Fibroblast of mammary gland (primary cell): ENCODE data around the gene LCP2.

Experiments used
- DNase-seq: peaks from one replicate; pipeline ENCODE4 v3.0.0-alpha.2; 2010; ENCODE audit warnings: low read depth
- H3K4me3 ChIP-seq: 2 replicates; pipeline ENCODE4 v1.5.1; 2011; ENCODE audit warnings: low read depth, mild to moderate bottlenecking, low read length, moderate library complexity; ENCODE audit not compliant: control insufficient read depth
- TF ChIP-seq, protein P1 (sequence below): conservative IDR thresholded peaks from 2 replicates; pipeline ENCODE4 v1.5.1; 2011; ENCODE audit warnings: low read depth, low read length, inconsistent platforms; ENCODE audit not compliant: control insufficient read depth, insufficient read depth

Gene LCP2

DNA sequence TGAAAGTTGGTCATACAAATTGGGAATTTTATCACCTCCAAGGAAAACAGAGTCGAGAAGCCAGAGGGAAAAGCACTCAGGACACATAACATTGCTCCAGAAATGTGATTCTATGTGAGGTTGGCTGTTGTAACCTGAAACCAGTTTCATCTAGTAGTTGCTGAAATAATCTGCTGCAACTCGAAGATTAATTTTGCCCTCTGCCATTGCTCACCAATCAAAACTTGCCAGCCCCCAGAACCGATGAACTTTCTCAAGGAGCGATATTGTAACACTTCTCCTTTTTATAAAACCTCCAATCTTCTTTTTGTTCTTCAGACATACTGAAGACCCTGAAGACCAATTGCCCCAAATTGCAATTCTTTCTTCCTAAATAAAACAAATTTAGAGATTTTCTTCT lies 33.7 kb downstream of the LCP2 start:
- DNase-seq = no peak
- TF ChIP-seq, protein P1, sequence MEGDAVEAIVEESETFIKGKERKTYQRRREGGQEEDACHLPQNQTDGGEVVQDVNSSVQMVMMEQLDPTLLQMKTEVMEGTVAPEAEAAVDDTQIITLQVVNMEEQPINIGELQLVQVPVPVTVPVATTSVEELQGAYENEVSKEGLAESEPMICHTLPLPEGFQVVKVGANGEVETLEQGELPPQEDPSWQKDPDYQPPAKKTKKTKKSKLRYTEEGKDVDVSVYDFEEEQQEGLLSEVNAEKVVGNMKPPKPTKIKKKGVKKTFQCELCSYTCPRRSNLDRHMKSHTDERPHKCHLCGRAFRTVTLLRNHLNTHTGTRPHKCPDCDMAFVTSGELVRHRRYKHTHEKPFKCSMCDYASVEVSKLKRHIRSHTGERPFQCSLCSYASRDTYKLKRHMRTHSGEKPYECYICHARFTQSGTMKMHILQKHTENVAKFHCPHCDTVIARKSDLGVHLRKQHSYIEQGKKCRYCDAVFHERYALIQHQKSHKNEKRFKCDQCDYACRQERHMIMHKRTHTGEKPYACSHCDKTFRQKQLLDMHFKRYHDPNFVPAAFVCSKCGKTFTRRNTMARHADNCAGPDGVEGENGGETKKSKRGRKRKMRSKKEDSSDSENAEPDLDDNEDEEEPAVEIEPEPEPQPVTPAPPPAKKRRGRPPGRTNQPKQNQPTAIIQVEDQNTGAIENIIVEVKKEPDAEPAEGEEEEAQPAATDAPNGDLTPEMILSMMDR = no peak
- no peak overlapping the region for H3K4me3 ChIP-seq

DNA sequence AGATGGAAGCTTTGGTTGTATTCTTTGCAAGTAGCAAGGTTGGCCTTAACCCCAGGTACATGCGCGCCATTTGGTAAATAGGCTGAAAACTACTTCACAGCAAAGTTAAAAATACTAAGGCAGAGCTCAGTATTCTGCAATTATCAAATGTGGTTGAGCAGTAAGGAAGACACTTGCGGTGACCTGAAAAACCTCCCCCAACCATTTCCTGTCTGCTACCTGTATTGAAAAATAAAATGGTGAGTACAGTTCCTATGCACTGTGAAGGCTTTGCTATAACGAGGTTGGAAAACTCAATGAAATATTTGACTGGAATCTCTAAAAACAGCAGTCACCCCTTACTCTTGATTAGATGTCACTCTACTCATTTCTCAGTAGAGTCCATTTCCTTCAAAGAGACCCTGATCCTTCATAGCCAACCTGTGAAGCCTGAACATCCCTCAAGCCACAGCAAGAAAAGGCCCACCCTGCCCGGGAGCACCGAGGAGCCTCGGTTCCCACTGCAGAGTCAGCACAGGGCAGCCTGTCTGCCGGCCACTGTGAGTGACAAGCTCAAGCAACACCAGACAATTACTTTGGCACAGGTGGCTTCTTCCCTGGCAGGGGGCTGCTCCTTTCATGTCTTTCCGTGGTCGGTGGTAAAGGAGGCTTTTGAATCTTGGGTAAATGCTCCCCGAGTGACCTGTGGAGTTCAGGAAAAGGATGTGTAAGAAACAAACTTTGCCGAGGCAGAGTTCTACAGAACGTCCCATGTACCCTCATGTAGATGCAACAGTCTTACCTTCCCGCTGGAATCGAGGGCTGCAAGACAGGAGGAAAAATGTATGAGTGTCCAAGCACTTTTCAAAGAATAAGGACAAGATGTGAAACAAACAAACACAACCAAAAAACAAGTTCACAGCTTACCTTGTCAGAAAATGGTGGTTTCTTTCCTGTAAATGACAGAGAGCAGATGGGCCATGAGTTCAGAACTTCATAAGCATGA lies 35.2 kb downstream of the LCP2 start:
- no peak overlapping the region for H3K4me3 ChIP-seq
- TF ChIP-seq, protein P1 = no peak
- no peak for DNase-seq

DNA sequence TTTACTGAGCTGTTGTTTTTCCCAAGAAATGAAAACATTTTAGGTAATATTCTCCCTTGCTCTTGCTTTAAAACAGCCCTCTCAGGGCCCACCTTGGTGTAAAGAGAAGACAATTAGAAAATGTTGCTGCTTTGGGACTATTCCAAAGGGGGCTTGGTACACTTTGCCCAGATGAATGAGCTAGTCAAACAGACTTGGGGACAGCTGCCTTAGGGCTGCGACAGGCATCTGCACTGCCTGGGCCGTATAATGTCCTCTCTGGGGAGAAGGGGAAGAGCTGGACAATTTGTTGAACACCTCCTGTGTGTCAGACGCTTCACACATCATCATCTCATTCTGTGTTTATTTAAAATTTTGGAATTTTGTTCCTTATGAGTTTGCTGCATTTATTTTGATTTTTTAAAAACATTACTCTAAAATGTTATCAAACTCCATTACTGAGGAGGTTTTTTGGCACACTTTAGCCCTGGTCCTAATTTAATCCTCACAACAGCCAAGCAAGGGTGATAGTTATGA lies 36.0 kb downstream of the LCP2 start:
- no peak overlapping the region for H3K4me3 ChIP-seq
- DNase-seq = no peak
- TF ChIP-seq, protein P1 = no peak

DNA sequence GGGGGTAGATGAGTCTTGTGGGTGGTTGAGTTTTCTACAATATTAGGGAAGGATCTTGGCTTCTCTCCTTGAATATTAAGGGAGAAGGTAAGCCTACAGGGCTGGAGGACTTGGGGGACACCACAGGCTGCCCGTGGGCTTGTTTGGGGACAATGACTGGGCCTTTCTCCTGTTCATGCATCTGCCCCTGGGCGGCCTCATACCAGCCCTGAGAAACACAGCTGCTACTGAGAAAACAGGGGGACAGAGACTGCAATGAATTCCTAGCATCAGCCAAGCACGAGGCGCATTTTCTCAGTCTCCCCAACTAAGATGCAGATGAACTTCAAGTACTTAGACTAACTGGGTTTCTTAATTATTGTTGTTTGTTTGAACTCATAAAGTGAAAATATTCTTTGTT lies 40.2 kb downstream of the LCP2 start:
- no peak for DNase-seq
- H3K4me3 ChIP-seq = no peak overlapping the region
- TF ChIP-seq, protein P1 = no peak

DNA sequence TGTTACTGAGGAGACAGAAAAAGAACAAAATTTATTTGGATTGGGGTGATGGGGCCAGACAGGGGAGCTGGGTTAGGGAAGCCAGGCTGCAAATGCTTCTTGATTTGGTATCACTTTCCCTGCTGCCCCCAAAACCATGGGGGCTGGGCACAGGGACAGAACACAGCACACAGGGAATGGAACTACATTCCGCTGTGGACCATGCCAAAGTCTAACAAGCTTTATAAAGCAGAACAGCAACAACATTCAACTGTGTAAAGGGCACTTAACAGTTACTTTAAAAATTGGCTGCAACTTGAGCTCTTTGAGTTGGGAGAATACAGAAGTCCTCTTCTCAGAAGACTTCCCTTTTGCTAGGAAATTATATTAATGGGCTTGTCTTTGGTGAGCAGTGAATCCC lies 41.0 kb downstream of the LCP2 start:
- no peak overlapping the region for H3K4me3 ChIP-seq
- DNase-seq = no peak
- TF ChIP-seq, protein P1 = no peak

DNA sequence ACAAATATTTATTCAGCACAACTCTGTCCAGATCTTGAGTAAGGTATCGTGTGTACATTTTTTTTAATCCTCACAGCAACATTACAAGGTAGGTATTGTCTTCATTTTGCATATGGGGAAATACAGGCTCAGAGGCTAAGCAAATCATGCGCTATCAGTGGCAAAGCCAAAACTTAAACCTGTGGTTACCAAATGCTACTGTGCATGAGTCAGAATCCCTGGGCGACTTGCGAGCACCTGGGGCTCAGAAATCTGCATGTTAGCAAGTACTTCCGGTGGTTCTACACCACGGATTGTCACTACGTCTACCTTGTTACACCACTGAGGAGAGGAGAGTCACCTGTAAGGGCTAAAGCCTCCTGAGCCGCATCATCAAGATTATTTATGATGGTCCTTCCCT lies 43.5 kb downstream of the LCP2 start:
- no peak overlapping the region for H3K4me3 ChIP-seq
- TF ChIP-seq, protein P1 = no peak
- peak; percentile 33 for DNase-seq
